KOPT-K1 (cell line): ENCODE data around the gene ASTN2.

Experiments used
- H3K27ac ChIP-seq: fragments of 200-600 bp; sonication (generic); 2 replicates; pipeline ENCODE4 v1.5.1; 2016; ENCODE audit warnings: antibody characterized with exemption, mild to moderate bottlenecking, low read depth, low read length; ENCODE audit not compliant: poor library complexity, severe bottlenecking
- H3K36me3 ChIP-seq: fragments of 200-600 bp; sonication (generic); 2 replicates; pipeline ENCODE4 v1.5.1; 2017; ENCODE audit warnings: antibody characterized with exemption, mild to moderate bottlenecking, low read length, moderate library complexity; ENCODE audit not compliant: insufficient read depth
- H3K9me3 ChIP-seq: fragments of 200-600 bp; sonication (generic); 2 replicates; pipeline ENCODE4 v1.5.1; 2017; ENCODE audit warnings: antibody characterized with exemption, low read length, mild to moderate bottlenecking; ENCODE audit not compliant: insufficient read depth, poor library complexity, severe bottlenecking

The ASTN2 gene

GRCh38 chr9:116394070-116394469 lies 1020.8 kb downstream of the ASTN2 start:
- Histone ChIP-seq H3K36me3 (no peaks in the 10 kb centered on the region), H3K9me3 (no peaks in the 10 kb centered on the region), H3K27ac (no peak overlapping the region)

- H3K27ac ChIP-seq = no peak overlapping the region
- H3K9me3 ChIP-seq = no peaks in the 10 kb centered on the region
- no peaks in the 10 kb centered on the region for H3K36me3 ChIP-seq
Measured at GRCh38 chr9:116393198-116393597, 1021.7 kb downstream of the ASTN2 start.

GRCh38 chr9:116391306-116391900 lies 1023.5 kb downstream of the ASTN2 start:
- no peaks in the 10 kb centered on the region for H3K36me3 ChIP-seq
- no peaks in the 10 kb centered on the region for H3K9me3 ChIP-seq
- H3K27ac ChIP-seq = no peak overlapping the region

GRCh38 chr9:116390303-116391228 lies 1024.3 kb downstream of the ASTN2 start:
- Histone ChIP-seq H3K36me3 (no peaks in the 10 kb centered on the region), H3K27ac (no peak overlapping the region), H3K9me3 (no peaks in the 10 kb centered on the region)

- H3K9me3 ChIP-seq = no peaks in the 10 kb centered on the region
- no peak overlapping the region for H3K27ac ChIP-seq
- H3K36me3 ChIP-seq = no peaks in the 10 kb centered on the region
Measured at GRCh38 chr9:116389541-116390302, 1025.1 kb downstream of the ASTN2 start.

GRCh38 chr9:116387934-116388698 lies 1026.7 kb downstream of the ASTN2 start:
- Histone ChIP-seq H3K9me3 (no peaks in the 10 kb centered on the region), H3K36me3 (no peaks in the 10 kb centered on the region), H3K27ac (no peak overlapping the region)

GRCh38 chr9:116383936-116384335 lies 1030.9 kb downstream of the ASTN2 start:
- Histone ChIP-seq H3K27ac (no peak overlapping the region), H3K9me3 (no peaks in the 10 kb centered on the region), H3K36me3 (no peaks in the 10 kb centered on the region)

GRCh38 chr9:116383133-116383532 lies 1031.7 kb downstream of the ASTN2 start:
- H3K27ac ChIP-seq = no peak overlapping the region
- H3K36me3 ChIP-seq = no peaks in the 10 kb centered on the region

GRCh38 chr9:116382053-116382452 lies 1032.8 kb downstream of the ASTN2 start:
- Histone ChIP-seq H3K27ac (no peak overlapping the region), H3K36me3 (no peaks in the 10 kb centered on the region), H3K9me3 (no peaks in the 10 kb centered on the region)

More at GRCh38 chr9:116383133-116383532, 1031.7 kb downstream of the ASTN2 start:
- no peaks in the 10 kb centered on the region for H3K9me3 ChIP-seq

- H3K36me3 ChIP-seq = no peaks in the 10 kb centered on the region
- no peak overlapping the region for H3K27ac ChIP-seq
- H3K9me3 ChIP-seq = no peaks in the 10 kb centered on the region
Measured at GRCh38 chr9:116381350-116381749, 1033.5 kb downstream of the ASTN2 start.

- H3K36me3 ChIP-seq = no peaks in the 10 kb centered on the region
- H3K9me3 ChIP-seq = no peaks in the 10 kb centered on the region
- H3K27ac ChIP-seq = no peak overlapping the region
Measured at GRCh38 chr9:116380496-116380995, 1034.3 kb downstream of the ASTN2 start.

- Histone ChIP-seq H3K9me3 (no peaks in the 10 kb centered on the region), H3K27ac (no peak overlapping the region), H3K36me3 (no peaks in the 10 kb centered on the region)
Measured at GRCh38 chr9:116379821-116380220, 1035.0 kb downstream of the ASTN2 start.

GRCh38 chr9:116378873-116379272 lies 1036.0 kb downstream of the ASTN2 start:
- Histone ChIP-seq H3K27ac (no peak overlapping the region), H3K36me3 (no peaks in the 10 kb centered on the region), H3K9me3 (no peaks in the 10 kb centered on the region)

GRCh38 chr9:116377179-116377798 lies 1037.6 kb downstream of the ASTN2 start:
- Histone ChIP-seq H3K36me3 (no peaks in the 10 kb centered on the region), H3K9me3 (no peaks in the 10 kb centered on the region), H3K27ac (no peak overlapping the region)
